SK-N-MC (cell line): ENCODE results near the gene EIF4E.

Experiments used
- EZH2 ChIP-seq: fragments of 200-600 bp; sonication (generic); IDR thresholded peaks from one replicate; pipeline ENCODE4 v1.6.1; 2017; ENCODE audit warnings: antibody characterized with exemption
- POLR2AphosphoS5 ChIP-seq: IDR thresholded peaks from 2 replicates; pipeline ENCODE4 v1.6.1; 2012; ENCODE audit warnings: mild to moderate bottlenecking, low read depth, low read length, borderline replicate concordance

- TF ChIP-seq POLR2AphosphoS5 (no peak), EZH2 (no peak)
Observed at GRCh38 chr4:98905297-98905696, 23.6 kb downstream of the EIF4E start.
